ELF-1 (cell line): Measurements from ENCODE around the gene TXNDC16.
"Not testable (repeated sequence)": the region's sequence is repeated elsewhere in the genome, so short reads cannot be mapped to it uniquely, and the experiment has no call there.

Source experiments
- DNase-seq: peaks from one replicate; pipeline ENCODE4 v3.0.0-alpha.2; 2016; ENCODE audit warnings: low read depth, low spot score

The TXNDC16 gene

GRCh38 chr14:52545584-52546317 lies 6.6 kb downstream of the TXNDC16 start:
- no peak for DNase-seq

GRCh38 chr14:52538623-52539022 lies 13.7 kb downstream of the TXNDC16 start:
- DNase-seq, result no peak

- no peak for DNase-seq
These were observed 16.0 kb downstream of the TXNDC16 start for GRCh38 chr14:52536269-52536668.

- no peak for DNase-seq
These were observed 20.8 kb downstream of the TXNDC16 start for GRCh38 chr14:52531481-52531880.

- no peak for DNase-seq
These were observed 25.3 kb downstream of the TXNDC16 start for GRCh38 chr14:52527052-52527451.

GRCh38 chr14:52522581-52523345 lies 29.5 kb downstream of the TXNDC16 start:
- no peak for DNase-seq

GRCh38 chr14:52522033-52522432 lies 30.3 kb downstream of the TXNDC16 start:
- DNase-seq, result no peak

GRCh38 chr14:52514046-52514811 lies 38.1 kb downstream of the TXNDC16 start:
- no peak for DNase-seq

- no peak for DNase-seq
These were observed 39.1 kb downstream of the TXNDC16 start for GRCh38 chr14:52513249-52513648.

- DNase-seq, result no peak
These were observed 57.9 kb downstream of the TXNDC16 start for GRCh38 chr14:52494444-52494843.

GRCh38 chr14:52485350-52485960 lies 66.8 kb downstream of the TXNDC16 start:
- no peak for DNase-seq

- no peak for DNase-seq
These were observed 70.4 kb downstream of the TXNDC16 start for GRCh38 chr14:52481864-52482263.

- DNase-seq, result no peak
These were observed 78.7 kb downstream of the TXNDC16 start for GRCh38 chr14:52473557-52473956.

- DNase-seq, result no peak
These were observed 79.6 kb downstream of the TXNDC16 start for GRCh38 chr14:52472728-52473127.

- not testable (repeated sequence) for DNase-seq
These were observed 80.1 kb downstream of the TXNDC16 start for GRCh38 chr14:52472251-52472650.

- DNase-seq, result no peak
These were observed 84.6 kb downstream of the TXNDC16 start for GRCh38 chr14:52467515-52468266.

GRCh38 chr14:52464175-52464574 lies 88.1 kb downstream of the TXNDC16 start:
- DNase-seq, result no peak

GRCh38 chr14:52463375-52463774 lies 88.9 kb downstream of the TXNDC16 start:
- DNase-seq, result no peak

GRCh38 chr14:52461721-52462120 lies 90.6 kb downstream of the TXNDC16 start:
- DNase-seq, result no peak

GRCh38 chr14:52458721-52459085 lies 93.6 kb downstream of the TXNDC16 start:
- no peak for DNase-seq

- no peak for DNase-seq
These were observed 94.9 kb downstream of the TXNDC16 start for GRCh38 chr14:52457411-52457810.
